DOHH2 (cell line): ENCODE measurements around the gene KRTAP10-10.

Source experiments
- EZH2phosphoT487 ChIP-seq: fragments of 200-600 bp; sonication (generic); IDR thresholded peaks from 2 replicates; pipeline ENCODE4 v1.6.1; 2017; ENCODE audit warnings: borderline replicate concordance, mild to moderate bottlenecking, antibody characterized with exemption, low read length, moderate library complexity, mixed read lengths
- TF ChIP-seq, protein P1 (sequence below): fragments of 200-600 bp; sonication (generic); IDR thresholded peaks from one replicate; pipeline ENCODE4 v1.5.1; 2014; ENCODE audit warnings: antibody characterized with exemption, mild to moderate bottlenecking, low read depth, low read length; ENCODE audit not compliant: poor library complexity, severe bottlenecking

DNA sequence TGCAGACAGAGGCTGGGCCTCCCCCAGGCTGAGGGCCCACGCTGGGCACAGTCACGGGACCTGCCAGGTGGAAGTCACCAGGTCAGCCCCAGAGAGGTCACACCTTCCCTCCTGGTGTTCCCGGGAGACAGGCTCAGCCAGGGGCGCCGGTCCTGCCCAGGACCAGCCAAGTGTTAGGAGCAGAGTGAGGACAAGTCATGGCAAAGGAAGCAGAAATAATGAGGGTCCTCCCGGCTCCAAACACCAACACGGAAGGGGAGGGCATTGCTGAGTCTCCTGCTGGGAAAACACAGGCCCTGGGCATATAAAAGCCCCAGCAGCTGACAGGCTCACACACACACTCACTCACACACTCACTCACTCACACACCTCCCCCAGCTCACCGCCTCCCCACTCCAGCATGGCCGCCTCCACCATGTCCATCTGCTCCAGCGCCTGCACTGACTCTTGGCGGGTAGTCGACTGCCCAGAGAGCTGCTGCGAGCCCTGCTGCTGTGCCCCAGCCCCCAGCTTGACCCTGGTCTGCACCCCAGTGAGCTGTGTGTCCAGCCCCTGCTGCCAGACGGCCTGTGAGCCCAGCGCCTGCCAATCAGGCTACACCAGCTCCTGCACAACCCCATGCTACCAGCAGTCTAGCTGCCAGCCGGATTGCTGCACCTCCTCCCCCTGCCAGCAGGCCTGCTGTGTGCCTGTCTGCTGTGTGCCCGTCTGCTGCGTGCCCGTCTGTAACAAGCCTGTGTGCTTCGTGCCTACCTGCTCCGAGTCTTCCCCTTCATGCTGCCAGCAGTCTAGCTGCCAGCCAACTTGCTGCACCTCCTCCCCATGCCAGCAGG lies at the start of gene KRTAP10-10:
- TF ChIP-seq, protein P1, sequence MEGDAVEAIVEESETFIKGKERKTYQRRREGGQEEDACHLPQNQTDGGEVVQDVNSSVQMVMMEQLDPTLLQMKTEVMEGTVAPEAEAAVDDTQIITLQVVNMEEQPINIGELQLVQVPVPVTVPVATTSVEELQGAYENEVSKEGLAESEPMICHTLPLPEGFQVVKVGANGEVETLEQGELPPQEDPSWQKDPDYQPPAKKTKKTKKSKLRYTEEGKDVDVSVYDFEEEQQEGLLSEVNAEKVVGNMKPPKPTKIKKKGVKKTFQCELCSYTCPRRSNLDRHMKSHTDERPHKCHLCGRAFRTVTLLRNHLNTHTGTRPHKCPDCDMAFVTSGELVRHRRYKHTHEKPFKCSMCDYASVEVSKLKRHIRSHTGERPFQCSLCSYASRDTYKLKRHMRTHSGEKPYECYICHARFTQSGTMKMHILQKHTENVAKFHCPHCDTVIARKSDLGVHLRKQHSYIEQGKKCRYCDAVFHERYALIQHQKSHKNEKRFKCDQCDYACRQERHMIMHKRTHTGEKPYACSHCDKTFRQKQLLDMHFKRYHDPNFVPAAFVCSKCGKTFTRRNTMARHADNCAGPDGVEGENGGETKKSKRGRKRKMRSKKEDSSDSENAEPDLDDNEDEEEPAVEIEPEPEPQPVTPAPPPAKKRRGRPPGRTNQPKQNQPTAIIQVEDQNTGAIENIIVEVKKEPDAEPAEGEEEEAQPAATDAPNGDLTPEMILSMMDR, result no peak
- TF ChIP-seq EZH2phosphoT487, result no peak
